Mesenchymal stem cell (in vitro differentiated cells and primary cell): Measurements from ENCODE around the gene TSPAN15.

ENCODE experiments used
- DNase-seq: peaks from one replicate; pipeline ENCODE4 v3.0.0-alpha.2; 2013
- H2AFZ ChIP-seq: one replicate; pipeline ENCODE4 v1.6.1; 2013; ENCODE audit warnings: low read depth, mild to moderate bottlenecking, control low read depth, inconsistent platforms, low read length, moderate library complexity
- H2AK5ac ChIP-seq: 2 replicates; pipeline ENCODE4 v1.6.1; 2013; ENCODE audit warnings: low read length, moderate library complexity, mild to moderate bottlenecking, inconsistent platforms; ENCODE audit not compliant: severe bottlenecking
- H2BK120ac ChIP-seq: one replicate; pipeline ENCODE4 v1.6.1; 2013; ENCODE audit warnings: low read depth, mild to moderate bottlenecking, inconsistent platforms, low read length, moderate library complexity
- H2BK12ac ChIP-seq, 2 experiments: one replicate each; pipeline ENCODE4 v1.6.1; 2013; ENCODE audit warnings: inconsistent platforms in 2 of 2, low read length in 2 of 2, mild to moderate bottlenecking in 2 of 2, moderate library complexity in 2 of 2, control low read depth in 1 of 2
- H2BK15ac ChIP-seq: one replicate; pipeline ENCODE4 v1.6.1; 2013; ENCODE audit warnings: mild to moderate bottlenecking, low read depth, inconsistent platforms; ENCODE audit not compliant: poor library complexity, severe bottlenecking
- H2BK5ac ChIP-seq: 2 replicates; pipeline ENCODE4 v1.6.1; 2013; ENCODE audit warnings: low read depth, mild to moderate bottlenecking, low read length, control low read depth, inconsistent platforms; ENCODE audit not compliant: poor library complexity, severe bottlenecking
- H3K14ac ChIP-seq, 2 experiments: one replicate each; pipeline ENCODE4 v1.6.1; 2013; ENCODE audit warnings: inconsistent platforms in 2 of 2, low read length in 2 of 2, control low read depth in 1 of 2, mild to moderate bottlenecking in 1 of 2, moderate library complexity in 1 of 2
- H3K18ac ChIP-seq, 2 experiments: one replicate each; pipeline ENCODE4 v1.6.1; 2013; ENCODE audit warnings: inconsistent platforms in 2 of 2, low read length in 2 of 2, control low read depth in 1 of 2, low read depth in 1 of 2, mild to moderate bottlenecking in 1 of 2
- H3K23ac ChIP-seq, 2 experiments: one replicate each; pipeline ENCODE4 v1.6.1; 2013; ENCODE audit warnings: inconsistent platforms in 2 of 2, low read length in 2 of 2, mild to moderate bottlenecking in 2 of 2, moderate library complexity in 2 of 2, control low read depth in 1 of 2
- H3K27ac ChIP-seq: 2 replicates; pipeline ENCODE4 v1.5.1; 2013; ENCODE audit warnings: mild to moderate bottlenecking, moderate library complexity, low read length, control low read depth, inconsistent platforms; ENCODE audit not compliant: poor library complexity, severe bottlenecking
- H3K27me3 ChIP-seq, 2 experiments: 2 replicates each; pipeline versions ENCODE4 v1.6.1 to v1.7.0; 2013; ENCODE audit warnings: low read length in 2 of 2, mild to moderate bottlenecking in 2 of 2, moderate library complexity in 2 of 2, control low read depth in 1 of 2, inconsistent platforms in 1 of 2; ENCODE audit not compliant: control insufficient read depth in 1 of 2, insufficient read depth in 1 of 2
- H3K36me3 ChIP-seq, 2 experiments: 2 replicates each; pipeline versions ENCODE4 v1.6.1 to v1.7.0; 2013; ENCODE audit warnings: low read length in 2 of 2, control low read depth in 1 of 2, inconsistent platforms in 1 of 2, low read depth in 1 of 2, mild to moderate bottlenecking in 1 of 2; ENCODE audit not compliant: insufficient read depth in 2 of 2, control insufficient read depth in 1 of 2
- H3K4ac ChIP-seq, 2 experiments: one replicate each; pipeline ENCODE4 v1.6.1; 2013; ENCODE audit warnings: inconsistent platforms in 2 of 2, low read length in 2 of 2, mild to moderate bottlenecking in 2 of 2, moderate library complexity in 2 of 2, control low read depth in 1 of 2, low read depth in 1 of 2
- H3K4me1 ChIP-seq: 2 replicates; pipeline ENCODE4 v1.6.1; 2013; ENCODE audit warnings: low read depth, low read length, control low read depth; ENCODE audit not compliant: control insufficient read depth, insufficient read depth
- H3K4me2 ChIP-seq: 2 replicates; pipeline ENCODE4 v1.6.1; 2013; ENCODE audit warnings: low read length, mild to moderate bottlenecking, inconsistent platforms; ENCODE audit not compliant: poor library complexity, severe bottlenecking
- H3K4me3 ChIP-seq, 2 experiments: 2 replicates each; pipeline versions ENCODE4 v1.5.1 to v1.7.0; 2013; ENCODE audit warnings: low read length in 2 of 2, mild to moderate bottlenecking in 2 of 2, control low read depth in 1 of 2, low read depth in 1 of 2; ENCODE audit not compliant: insufficient read depth in 1 of 2
- H3K79me1 ChIP-seq: replicated peaks from 2 replicates; pipeline ENCODE4 v1.6.1; 2013; ENCODE audit warnings: mild to moderate bottlenecking, control low read depth, low read length, inconsistent platforms; ENCODE audit not compliant: poor library complexity, severe bottlenecking
- H3K9ac ChIP-seq: 2 replicates; pipeline ENCODE4 v1.7.0; 2013; ENCODE audit warnings: mild to moderate bottlenecking, low read length, moderate library complexity
- H3K9me3 ChIP-seq: 2 replicates; pipeline ENCODE4 v1.7.0; 2013; ENCODE audit warnings: mild to moderate bottlenecking, low read length; ENCODE audit not compliant: control insufficient read depth
- H4K8ac ChIP-seq: one replicate; pipeline ENCODE4 v1.6.1; 2013; ENCODE audit warnings: inconsistent platforms, mild to moderate bottlenecking, low read length, moderate library complexity
- H4K91ac ChIP-seq: one replicate; pipeline ENCODE4 v1.6.1; 2013; ENCODE audit warnings: mild to moderate bottlenecking, low read length, inconsistent platforms
- WGBS: methylation state at CpG from one replicate; pipeline ENCODE4 v1.1.7; 2013; ENCODE audit warnings: mixed read lengths; 5-methylcytosine and 5-hydroxymethylcytosine counted together

TSPAN15 gene

GRCh38 chr10:69451784-69452251, 553 bp downstream of the TSPAN15 start:
- no peak overlapping the region for H2BK120ac ChIP-seq
- H2BK12ac ChIP-seq, result peak overlapping the region in 1 of 2 experiments; percentile 93
- no peak overlapping the region for H2BK5ac ChIP-seq
- H3K4me2 ChIP-seq, result peak overlapping the region; percentile 99
- peak overlapping the region in 1 of 2 experiments; percentile 95 for H3K14ac ChIP-seq
- DNase-seq, result no peak
- peak overlapping the region; percentile 18 for H3K9ac ChIP-seq
- peak overlapping the region; percentile 52 for H4K91ac ChIP-seq
- H3K4ac ChIP-seq, result peak overlapping the region; percentile 60 to 91
- peaks cover 10% of the 10 kb centered on the region for H3K4me1 ChIP-seq
- H3K79me1 ChIP-seq, result peaks cover 5% of the 10 kb centered on the region
- peak overlapping the region; percentile 64 to 97 for H3K23ac ChIP-seq
- no peak overlapping the region for H3K27ac ChIP-seq
- H3K27me3 ChIP-seq, result peaks cover 0 to 27% of the 10 kb centered on the region in 2 experiments
- no peak overlapping the region for H2AK5ac ChIP-seq
- peak overlapping the region; percentile 98 for H2AFZ ChIP-seq
- H4K8ac ChIP-seq, result peak overlapping the region; percentile 42
- peak overlapping the region; percentile 60 to 80 for H3K18ac ChIP-seq
- H3K9me3 ChIP-seq, result no peaks in the 10 kb centered on the region
- WGBS, result 12% methylated on average over 38 of the region's 38 CpGs
- no peaks in the 10 kb centered on the region for H3K36me3 ChIP-seq
- peak overlapping the region; percentile 66 to 74 for H3K4me3 ChIP-seq
- H2BK15ac ChIP-seq, result no peak overlapping the region

- no peaks in the 10 kb centered on the region for H3K36me3 ChIP-seq
- H3K14ac ChIP-seq, result no peak overlapping the region
- H3K9ac ChIP-seq, result no peak overlapping the region
- H3K27me3 ChIP-seq, result peaks cover 0 to 27% of the 10 kb centered on the region in 2 experiments
- no peak overlapping the region for H2AK5ac ChIP-seq
- 87% methylated on average over 4 of the region's 6 CpGs for WGBS
- no peak overlapping the region for H2BK5ac ChIP-seq
- H3K4me1 ChIP-seq, result peaks cover 11% of the 10 kb centered on the region
- no peak overlapping the region for H3K4ac ChIP-seq
- H3K4me3 ChIP-seq, result no peak overlapping the region
- H3K23ac ChIP-seq, result no peak overlapping the region
- DNase-seq, result no peak
- no peak overlapping the region for H2BK15ac ChIP-seq
- H2BK120ac ChIP-seq, result no peak overlapping the region
- no peak overlapping the region for H4K8ac ChIP-seq
- no peak overlapping the region for H2AFZ ChIP-seq
- no peak overlapping the region for H3K18ac ChIP-seq
- no peaks in the 10 kb centered on the region for H3K9me3 ChIP-seq
- no peak overlapping the region for H4K91ac ChIP-seq
- no peak overlapping the region for H2BK12ac ChIP-seq
- H3K4me2 ChIP-seq, result no peak overlapping the region
- H3K27ac ChIP-seq, result no peak overlapping the region
- H3K79me1 ChIP-seq, result peaks cover 5% of the 10 kb centered on the region
These were observed 1.6 kb downstream of the TSPAN15 start for GRCh38 chr10:69452676-69453415.

DNA sequence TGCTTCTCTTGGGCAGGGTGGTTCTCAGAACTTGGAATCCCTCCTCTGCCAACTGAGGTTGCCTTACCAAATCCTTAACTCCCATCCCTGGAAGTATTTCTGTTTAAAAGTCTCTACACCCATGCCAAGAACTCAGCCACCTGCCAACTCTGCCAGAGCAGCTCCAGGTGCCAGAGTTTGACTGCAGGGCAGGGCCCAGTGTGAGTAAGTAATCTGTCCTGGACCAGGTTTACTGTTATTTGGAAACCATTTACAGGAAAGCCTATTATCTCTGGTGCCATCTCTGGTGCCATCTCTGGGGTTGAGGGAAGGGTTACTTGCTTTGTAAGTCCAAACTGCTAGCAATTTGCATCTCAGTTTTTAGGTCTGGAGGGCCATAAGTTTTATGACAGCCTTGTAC, 2.5 kb downstream of the TSPAN15 start:
- peaks cover 0 to 27% of the 10 kb centered on the region in 2 experiments for H3K27me3 ChIP-seq
- H3K4me1 ChIP-seq, result peaks cover 14% of the 10 kb centered on the region

GRCh38 chr10:69455006-69455763, 3.9 kb downstream of the TSPAN15 start:
- no peak overlapping the region for H2BK120ac ChIP-seq
- WGBS, result 83% methylated on average over 7 of the region's 10 CpGs
- H2AFZ ChIP-seq, result no peak overlapping the region

More for the DNA sequence above, 2.5 kb downstream of the TSPAN15 start:
- Histone ChIP-seq H2BK120ac (no peak overlapping the region), H3K79me1 (peaks cover 5% of the 10 kb centered on the region), H3K4me2 (no peak overlapping the region), H3K18ac (no peak overlapping the region), H2BK15ac (no peak overlapping the region), H3K9ac (no peak overlapping the region), H2BK5ac (no peak overlapping the region), H3K4ac (no peak overlapping the region), H2AFZ (no peak overlapping the region), H3K36me3 (no peaks in the 10 kb centered on the region), H3K27ac (no peak overlapping the region), H2AK5ac (no peak overlapping the region), H3K4me3 (no peak overlapping the region), H4K91ac (no peak overlapping the region), H2BK12ac (no peak overlapping the region), H3K14ac (no peak overlapping the region), H3K9me3 (no peaks in the 10 kb centered on the region), H4K8ac (no peak overlapping the region), H3K23ac (no peak overlapping the region)
- DNase-seq, result no peak

More at GRCh38 chr10:69455006-69455763, 3.9 kb downstream of the TSPAN15 start:
- Histone ChIP-seq H2AK5ac (no peak overlapping the region), H3K14ac (no peak overlapping the region), H3K36me3 (peaks cover 0 to under 1% of the 10 kb centered on the region in 2 experiments), H3K79me1 (peaks cover 11% of the 10 kb centered on the region), H4K8ac (no peak overlapping the region), H3K4me1 (peaks cover 14% of the 10 kb centered on the region), H3K9ac (no peak overlapping the region), H3K27me3 (peaks cover 0 to 27% of the 10 kb centered on the region in 2 experiments), H3K4ac (no peak overlapping the region), H3K23ac (no peak overlapping the region), H3K4me3 (no peak overlapping the region), H2BK15ac (no peak overlapping the region), H2BK5ac (no peak overlapping the region), H3K4me2 (no peak overlapping the region), H3K27ac (no peak overlapping the region), H3K18ac (no peak overlapping the region), H2BK12ac (peak overlapping the region in 1 of 2 experiments; percentile 23), H3K9me3 (no peaks in the 10 kb centered on the region), H4K91ac (no peak overlapping the region)
- no peak for DNase-seq
